RPMI7951 (cell line): Measurements from ENCODE around the gene ZNF93. TPM values are rescaled to one million over a fixed set of nuclear protein-coding genes. Genes with fewer than 3 reads are reported as not detected.
"Not testable (repeated sequence)": the region's sequence is repeated elsewhere in the genome, so short reads cannot be mapped to it uniquely, and the experiment has no call there.

Experiments used
- DNase-seq: peaks from one replicate; pipeline ENCODE4 v3.0.0-alpha.2; 2012; ENCODE audit warnings: low read depth
- total RNA-seq: library from RNA; depleted of rRNA; stranded (reverse); fragments of >200 nt; shearing (Covaris generic); gene quantifications from 2 replicates; pipeline ENCODE4 v1.2.3, GENCODE V29; 2014; rRNA removed

Gene ZNF93
- total RNA-seq = 17.4 and 24.0 TPM in 2 replicates

DNA sequence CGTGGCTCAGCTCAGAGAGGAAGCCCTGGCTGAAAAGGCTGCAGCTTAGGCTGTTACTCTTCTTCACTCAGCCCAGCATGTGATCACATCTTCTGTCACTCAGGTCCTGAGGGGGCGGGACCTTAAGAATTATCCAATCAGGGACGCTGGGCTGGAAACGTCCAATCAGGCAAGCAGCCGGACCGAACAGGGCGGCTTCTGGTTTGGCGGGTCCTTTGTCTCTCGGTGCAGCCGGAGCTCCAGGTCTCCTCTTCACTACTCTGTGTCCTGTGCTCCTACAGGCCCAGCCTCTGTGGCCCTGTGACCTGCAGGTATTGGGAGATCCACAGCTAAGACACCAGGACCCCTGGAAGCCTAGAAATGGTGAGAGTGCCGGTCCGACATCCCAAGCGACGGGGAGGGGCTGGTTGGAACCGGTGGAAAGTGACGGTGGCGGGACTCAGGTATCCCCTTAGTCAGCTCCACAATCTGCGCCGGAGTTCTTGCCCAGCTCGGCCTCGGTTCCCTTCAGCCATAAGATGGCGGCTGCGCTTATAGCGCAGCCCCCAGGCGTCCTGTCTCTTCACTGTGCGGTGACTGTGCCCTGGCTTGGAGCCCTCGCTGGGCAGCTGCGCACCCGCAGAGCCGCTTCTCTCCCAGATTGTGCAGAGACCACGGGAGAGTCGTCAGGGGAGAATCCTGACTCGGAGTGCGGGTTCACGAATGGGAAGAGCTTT lies at the start of gene ZNF93:
Gene ZNF93 (plus strand): TSS at position 218 of the 716 bp plus-strand sequence. CDS start 143 bp downstream, at position 361.
- peak; percentile 98 for DNase-seq

DNA sequence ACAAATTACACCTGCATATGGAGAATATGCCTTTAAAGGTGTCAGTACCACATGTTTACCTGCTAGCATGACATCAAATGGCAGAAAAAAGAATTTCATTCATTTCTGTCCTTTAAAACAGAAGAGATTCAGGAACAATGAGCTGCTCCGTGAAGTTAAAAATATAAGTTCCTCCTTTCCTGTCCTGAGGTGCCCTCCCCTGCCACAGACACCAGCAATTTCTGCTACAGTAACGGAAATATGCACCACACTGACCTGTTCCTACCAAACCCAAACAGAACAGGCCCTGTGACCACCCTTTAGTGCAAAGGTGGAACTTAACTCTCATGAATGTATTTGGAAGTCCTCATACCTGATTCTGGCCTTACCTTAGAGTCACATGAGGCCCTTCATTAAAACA lies 49.0 kb upstream of the ZNF93 start:
- DNase-seq = not testable (repeated sequence)

DNA sequence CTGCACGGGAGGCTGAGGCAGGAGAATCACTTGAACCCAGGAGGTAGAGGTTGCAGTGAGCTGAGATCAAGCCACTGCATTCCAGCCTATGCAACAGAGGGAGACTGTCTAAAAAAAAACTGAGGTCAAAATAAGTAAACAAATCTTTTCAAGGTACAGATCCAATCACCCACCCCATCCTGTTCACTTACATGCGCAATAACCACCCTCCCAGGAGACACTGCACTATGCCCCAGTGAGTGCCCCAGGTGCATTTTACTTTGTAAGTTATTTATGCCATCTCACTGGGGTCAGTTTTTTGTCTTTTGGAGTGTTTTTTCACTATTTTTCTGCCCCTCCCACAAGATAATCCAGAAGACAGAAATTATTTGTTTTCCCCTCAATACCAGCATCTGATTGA lies 42.0 kb upstream of the ZNF93 start:
- no peak for DNase-seq

DNA sequence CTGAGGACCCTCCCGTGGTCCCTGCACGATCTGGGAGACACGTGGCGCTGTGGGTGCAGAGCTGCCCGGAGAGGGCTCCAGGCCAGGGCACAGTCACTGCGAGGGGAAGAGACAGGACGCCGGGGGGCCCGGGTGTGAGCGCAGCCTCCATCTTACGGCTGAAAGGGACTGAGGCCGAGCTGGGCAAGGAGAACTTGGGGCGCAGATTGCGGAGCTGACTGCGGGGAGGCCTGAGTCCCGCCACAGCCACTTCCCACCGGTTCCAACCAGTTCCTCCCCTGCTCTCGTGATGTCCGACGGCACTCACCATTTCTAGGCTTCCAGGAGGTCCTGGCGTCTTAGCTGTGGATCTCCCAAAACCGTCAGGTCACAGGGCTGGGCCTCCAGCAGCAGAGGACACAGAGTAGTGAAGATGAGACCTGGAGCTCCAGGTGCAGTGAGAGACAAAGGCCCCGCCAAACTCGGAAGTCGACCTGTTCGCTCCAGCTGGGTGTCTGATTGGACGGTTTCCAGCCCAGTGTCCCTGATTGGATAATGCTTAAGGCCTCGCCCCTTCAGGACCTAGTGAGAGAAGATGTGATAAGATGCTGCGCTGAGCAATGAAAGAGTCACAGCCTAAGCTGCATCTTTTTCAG lies 39.9 kb upstream of the ZNF93 start:
- DNase-seq = peak; percentile 4

DNA sequence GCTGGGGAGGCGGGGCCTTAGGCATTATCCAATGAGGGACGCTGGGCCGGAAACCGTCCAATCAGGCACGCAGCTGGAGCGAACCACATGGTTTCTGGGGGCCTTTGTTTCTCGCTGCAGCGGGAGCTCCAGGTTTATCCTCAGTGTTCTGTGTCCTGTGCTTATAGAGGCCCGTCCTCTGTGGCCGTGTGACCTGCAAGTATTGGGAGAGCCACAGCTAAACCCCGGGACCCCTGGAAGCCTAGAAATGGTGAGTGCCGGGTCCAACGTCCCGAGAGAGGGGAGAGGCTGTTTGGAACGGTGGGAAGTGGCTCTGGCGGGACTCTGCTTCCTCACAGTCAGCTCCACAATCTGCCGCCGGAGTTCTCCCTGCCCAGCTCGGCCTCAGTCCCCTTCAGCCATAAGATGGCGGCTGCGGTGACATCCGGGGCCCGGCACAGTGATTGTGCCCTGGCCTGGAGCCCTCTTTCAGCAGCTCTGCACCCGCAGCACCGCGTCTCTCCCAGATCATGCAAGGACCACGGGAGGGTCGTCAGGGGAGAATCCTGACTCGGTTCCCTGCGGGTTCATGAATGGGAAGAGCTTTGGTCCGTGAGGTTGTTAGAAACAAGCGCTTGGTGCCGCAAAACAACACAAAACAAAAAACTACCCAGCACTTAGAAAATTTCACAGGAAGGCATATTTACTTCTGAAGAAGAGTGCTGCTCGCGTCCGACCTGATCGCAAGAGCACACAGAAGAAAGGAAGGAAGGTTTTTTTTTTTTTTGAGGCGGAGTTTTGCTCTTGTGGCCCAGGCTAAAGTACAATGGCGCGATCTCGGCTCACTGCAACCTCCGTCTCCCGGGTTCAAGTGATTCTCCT lies 34.8 kb upstream of the ZNF93 start, which contains the start of gene ZNF253:
Gene ZNF253 (plus strand): TSS at position 133 of the 861 bp plus-strand sequence. CDS start 115 bp downstream, at position 248.
- peak; percentile 97 for DNase-seq

DNA sequence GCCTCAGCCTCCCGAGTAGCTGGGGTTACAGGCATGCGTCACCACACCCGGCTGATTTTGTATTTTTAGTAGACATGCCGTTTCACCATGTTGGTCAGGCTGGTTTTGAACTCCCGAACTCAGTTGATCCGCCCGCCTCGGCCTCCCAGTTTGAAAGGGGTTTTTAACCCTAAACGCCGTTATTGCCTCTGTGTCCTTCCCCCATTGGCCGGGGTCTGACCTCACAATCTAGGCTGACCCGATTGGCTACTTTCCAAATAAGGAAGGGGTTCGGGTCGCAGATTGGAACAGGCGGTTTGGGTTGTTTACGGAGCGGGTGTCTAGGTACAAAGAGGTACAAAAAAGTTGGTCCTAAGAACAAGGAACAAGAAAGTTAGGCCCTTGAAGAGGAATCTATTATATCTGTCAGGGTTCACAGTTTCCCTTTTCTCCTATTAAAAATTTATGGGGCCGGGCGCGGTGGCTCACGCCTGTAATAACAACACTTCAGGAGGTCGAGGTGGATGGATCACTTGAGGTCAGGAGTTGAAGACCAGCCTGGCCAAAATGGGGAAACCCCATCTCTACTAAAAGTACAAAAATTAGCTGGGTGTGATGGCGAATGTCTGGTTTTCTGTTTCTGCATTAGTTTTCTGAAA lies 34.0 kb upstream of the ZNF93 start:
- DNase-seq = peak; percentile 6

DNA sequence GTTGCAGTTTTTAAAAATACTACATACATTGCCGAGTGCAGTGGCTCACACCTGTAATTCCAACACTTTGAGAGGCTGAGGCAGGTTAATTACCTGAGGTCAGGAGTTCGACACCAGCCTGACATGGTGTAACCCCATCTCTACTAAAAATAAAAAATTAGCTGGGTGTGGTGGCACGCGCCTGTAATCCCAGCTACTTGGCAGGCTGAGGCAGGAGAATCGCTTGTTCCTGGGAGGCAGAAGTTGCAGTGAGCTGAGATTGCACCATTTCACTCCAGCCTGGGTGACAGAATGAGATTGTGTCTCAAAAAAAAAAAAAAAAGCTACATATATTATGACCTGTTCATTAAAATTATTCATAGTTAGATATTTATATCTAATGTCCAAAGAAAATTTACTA lies 30.7 kb upstream of the ZNF93 start:
- DNase-seq = not testable (repeated sequence)

DNA sequence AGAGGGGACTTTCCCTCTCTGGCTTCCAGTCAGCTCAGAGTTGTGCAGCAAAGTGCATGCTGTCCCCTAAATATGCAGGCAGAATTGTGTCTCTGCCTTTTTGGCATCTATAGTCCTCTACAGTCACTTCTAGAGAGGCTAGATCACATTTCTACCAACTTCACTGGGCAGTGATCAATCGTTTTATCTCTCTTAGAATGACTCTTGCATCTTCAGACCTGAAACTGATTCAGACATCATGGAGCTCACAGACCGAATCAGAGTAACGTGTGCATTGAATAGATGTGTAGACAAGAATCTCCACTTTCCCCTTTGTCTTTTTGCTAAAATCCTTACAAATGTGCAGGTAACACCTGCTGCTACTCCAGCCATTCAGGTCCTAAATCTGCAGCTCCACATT lies 28.8 kb upstream of the ZNF93 start:
- DNase-seq = no peak

DNA sequence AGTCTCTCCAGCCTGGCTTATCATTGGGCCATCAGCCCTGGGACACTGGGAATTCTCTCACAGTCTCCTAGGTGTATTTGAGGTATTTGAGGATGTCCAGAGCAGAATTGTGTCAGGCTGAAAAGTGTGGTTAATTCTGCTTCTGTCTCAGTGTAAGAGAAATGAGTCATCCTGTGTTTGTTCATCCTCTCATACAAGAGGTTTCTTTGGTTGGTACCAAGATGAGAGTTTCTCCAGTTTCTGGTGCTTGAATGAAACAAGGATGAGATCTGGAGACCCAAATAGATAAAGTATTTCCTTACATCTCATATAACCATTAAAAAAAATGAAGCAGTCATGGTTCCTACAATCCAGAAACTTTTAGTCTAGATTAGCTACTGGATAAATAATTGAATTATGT lies 27.4 kb upstream of the ZNF93 start:
- peak; percentile 27 for DNase-seq

DNA sequence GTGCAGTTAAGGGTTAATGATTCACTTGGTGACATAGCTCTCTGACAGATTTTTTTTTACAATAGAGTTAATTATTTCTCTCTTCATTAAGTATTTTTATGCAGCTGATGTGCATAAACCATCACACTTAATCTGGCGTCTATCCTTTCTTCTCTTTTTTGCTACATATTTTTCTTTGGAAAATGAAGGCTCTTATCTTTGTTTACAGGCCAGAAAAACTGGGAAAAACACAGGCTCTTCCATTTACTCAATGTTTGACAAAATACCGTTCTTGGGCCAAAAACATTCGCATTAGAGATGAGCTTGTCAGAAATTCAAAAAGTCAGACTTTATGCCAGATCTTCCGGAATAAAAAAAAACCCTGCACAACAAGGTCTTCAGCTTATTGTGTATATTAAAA lies 23.0 kb upstream of the ZNF93 start:
- no peak for DNase-seq

DNA sequence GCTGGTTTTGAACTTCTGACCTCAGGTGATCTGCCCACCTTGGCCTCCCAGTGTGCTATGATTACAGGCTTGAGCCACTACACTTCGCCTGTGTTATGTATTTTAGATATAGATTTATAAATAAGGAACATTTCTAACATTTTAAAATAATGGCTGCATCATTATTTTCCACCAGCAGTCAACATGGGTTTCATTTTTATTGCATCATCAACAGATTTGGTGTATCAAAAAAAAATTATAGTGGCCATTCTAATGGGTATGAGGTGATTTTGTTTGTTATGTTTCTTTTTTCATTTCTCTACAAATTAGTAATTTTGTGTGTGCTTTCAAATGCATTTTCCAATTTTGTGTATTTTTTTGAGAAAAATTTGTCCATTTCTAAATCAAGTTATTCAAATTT lies 16.2 kb upstream of the ZNF93 start:
- no peak for DNase-seq

DNA sequence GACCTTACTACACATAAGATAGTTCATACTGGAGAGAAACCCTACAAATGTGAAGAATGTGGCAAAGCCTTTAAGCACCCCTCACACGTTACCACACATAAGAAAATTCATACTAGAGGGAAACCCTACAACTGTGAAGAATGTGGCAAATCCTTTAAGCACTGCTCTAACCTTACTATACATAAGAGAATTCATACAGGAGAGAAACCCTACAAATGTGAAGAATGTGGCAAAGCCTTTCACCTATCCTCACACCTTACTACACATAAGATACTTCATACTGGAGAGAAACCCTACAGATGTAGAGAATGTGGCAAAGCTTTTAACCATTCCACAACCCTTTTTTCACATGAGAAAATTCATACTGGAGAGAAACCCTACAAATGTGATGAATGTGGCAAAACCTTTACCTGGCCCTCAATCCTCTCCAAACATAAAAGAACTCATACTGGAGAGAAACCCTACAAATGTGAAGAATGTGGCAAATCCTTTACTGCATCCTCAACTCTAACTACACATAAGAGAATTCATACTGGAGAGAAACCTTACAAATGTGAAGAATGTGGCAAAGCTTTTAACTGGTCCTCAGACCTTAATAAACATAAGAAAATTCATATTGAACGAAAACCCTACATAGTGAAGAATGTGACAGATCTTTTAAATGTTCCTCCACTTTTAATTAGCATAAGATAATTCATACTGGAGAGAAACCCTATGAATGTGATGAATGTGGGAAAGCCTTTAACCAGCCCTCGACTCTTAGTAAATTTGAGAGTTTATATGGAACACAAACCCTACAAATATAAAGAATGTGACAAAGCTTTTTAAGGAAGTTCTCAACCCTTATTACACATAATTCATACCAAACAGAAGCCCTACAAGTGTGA lies 8.4 kb upstream of the ZNF93 start:
- DNase-seq = not testable (repeated sequence)

DNA sequence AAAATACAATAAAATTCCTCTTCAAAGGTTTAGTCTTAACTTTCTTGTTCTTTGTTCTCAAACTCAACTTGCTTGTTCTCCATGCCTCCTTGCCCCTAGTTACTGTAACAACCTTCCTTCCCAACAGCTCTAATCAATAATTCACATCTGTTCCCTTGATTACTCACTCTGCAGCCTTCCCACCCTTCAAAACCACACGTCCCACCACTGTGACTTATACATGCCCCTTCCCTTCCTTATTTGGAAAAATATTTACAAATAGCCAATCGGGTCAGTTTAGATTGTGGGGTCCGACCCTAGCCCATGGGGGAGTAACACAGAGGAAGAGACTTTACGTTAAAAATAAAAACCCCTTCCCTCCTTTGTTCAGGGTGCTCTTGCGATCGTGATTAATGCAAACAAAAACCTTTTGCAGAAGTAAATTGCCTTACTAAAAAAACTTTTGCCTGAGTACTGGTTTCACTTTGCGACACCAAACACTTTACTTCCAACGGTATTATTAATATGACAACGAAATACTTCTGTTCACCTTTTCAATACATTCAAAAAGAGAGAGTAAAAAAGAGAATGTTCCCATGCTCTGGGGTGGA lies 512 bp upstream of the ZNF93 start:
- DNase-seq = peak; percentile 90

DNA sequence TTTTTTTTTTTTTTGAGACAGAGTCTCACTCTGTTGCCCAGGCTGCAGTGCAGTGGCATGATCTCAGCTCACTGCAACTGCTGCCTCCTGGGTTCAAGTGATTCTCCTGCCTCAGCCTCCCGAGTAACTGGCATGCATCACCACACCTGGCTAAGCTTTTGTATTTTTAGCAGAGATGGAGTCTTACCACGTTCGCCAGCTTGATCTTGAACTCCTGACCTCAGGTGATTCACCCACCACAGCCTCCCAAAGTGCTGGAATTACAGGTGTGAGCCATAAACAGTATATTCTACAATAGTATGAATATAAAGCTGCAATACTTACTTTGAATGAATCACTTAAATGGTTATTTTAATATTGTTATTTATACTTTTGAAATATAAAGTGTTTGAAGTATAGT lies 6.8 kb downstream of the ZNF93 start:
- not testable (repeated sequence) for DNase-seq

DNA sequence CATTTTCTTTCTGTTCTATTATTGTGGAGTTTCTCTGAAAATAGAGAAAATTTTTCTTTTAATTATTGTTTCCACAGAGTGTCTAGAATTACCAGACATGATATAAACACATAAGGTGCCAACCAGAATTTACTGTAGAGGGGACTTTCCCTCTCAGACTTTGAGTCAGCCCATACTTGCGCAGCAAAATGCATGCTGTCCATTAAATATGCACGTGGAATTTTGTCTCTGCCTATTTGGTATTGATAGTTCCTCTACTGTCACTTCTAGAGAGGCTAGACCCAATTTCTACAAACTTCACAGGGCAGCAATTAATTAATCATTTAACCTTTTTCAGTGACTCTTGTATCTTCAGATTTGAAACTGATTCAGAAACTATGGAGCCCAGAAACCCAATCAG lies 8.9 kb downstream of the ZNF93 start:
- no peak for DNase-seq

DNA sequence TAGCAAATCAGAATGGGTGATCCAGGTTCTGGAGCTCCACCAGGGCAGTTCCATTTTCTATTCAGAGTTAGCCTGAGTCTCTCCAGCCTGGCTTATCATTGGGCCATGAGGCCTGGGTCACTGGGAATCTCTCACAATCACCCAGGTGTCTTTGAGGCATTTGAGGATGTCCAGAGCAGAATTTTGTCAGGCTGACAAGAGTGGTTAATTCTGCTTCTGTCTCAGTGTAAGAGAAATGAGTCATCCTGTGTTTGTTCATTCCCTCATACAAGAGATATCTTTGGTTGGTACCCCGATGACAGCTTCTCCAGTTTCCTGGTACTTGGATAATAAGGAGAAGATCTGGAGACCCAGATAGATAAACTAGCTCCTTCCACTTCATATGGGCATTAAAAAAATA lies 10.4 kb downstream of the ZNF93 start:
- DNase-seq = peak; percentile 32

DNA sequence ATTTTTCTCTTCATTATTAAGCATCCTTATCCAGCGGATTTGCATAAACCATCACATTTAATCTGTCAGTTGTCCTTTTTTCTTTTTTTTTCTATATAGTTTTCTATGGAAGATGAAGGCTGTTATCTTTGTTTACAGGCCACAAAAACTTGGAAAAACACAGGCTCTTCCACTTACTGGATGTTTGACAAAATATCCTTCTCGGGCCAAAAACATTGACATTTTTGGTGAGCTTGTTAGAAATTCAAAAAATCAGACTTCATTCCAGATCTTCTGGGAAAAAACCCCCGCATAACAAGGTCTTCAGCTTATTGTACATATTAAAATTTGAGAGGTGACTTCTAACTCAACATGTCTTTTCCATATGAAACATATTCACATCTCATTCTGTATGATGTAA lies 13.8 kb downstream of the ZNF93 start:
- no peak for DNase-seq

DNA sequence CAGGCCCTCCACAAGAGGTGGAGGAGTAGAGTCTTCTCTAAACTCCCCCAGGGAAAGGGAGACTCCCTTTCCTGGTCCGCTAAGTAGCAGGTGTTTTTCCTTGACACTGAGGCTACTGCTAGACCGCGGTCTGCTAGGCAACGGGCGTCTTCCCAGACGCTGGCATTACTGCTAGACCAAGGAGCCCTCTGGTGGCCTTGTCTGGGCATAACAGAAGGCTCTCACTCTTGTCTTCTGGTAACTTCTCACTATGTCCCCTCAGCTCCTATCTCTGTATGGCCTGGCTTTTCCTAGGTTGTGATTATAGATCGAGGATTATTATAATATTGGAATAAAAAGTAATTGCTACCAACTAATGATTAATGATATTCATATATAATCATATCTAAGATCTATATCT lies 29.7 kb downstream of the ZNF93 start:
- DNase-seq = not testable (repeated sequence)

DNA sequence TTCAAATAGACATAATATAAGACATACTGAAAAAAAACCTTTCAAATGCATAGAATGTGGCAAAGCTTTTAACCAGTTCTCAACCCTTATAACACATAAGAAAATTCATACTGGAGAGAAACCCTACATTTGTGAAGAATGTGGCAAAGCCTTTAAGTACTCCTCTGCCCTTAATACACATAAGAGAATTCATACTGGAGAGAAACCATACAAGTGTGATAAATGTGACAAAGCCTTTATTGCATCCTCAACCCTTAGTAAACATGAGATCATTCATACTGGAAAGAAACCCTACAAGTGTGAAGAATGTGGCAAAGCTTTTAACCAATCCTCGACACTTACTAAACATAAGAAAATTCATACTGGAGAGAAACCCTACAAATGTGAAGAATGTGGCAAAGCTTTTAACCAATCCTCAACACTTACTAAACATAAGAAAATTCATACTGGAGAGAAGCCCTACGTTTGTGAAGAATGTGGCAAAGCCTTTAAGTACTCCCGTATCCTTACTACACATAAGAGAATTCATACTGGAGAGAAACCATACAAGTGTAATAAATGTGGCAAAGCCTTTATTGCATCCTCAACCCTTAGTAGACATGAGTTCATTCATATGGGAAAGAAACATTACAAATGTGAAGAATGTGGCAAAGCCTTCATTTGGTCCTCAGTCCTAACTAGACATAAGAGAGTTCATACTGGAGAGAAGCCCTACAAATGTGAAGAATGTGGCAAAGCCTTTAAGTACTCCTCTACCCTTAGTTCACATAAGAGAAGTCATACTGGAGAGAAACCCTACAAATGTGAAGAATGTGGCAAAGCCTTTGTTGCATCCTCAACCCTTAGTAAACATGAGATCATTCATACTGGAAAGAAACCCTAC lies 32.9 kb downstream of the ZNF93 start:
- DNase-seq = not testable (repeated sequence)
